HFF-Myc (cell line): Measurements from ENCODE around the gene RPL3.

Experiments
- DNase-seq: peaks from one replicate; pipeline ENCODE4 v3.0.0-alpha.2; 2011; ENCODE audit warnings: low read depth; ENCODE audit errors: extremely low read depth
- H3K4me3 ChIP-seq: replicated peaks from 2 replicates; pipeline ENCODE4 v1.5.1; 2011; ENCODE audit warnings: low read depth, mild to moderate bottlenecking, control low read depth, low read length
- TF ChIP-seq, protein P1 (sequence below): IDR thresholded peaks from 2 replicates; pipeline ENCODE4 v1.5.1; 2012; ENCODE audit warnings: mild to moderate bottlenecking, low read depth, low read length, control low read depth; ENCODE audit errors: missing control alignments

The RPL3 gene

DNA sequence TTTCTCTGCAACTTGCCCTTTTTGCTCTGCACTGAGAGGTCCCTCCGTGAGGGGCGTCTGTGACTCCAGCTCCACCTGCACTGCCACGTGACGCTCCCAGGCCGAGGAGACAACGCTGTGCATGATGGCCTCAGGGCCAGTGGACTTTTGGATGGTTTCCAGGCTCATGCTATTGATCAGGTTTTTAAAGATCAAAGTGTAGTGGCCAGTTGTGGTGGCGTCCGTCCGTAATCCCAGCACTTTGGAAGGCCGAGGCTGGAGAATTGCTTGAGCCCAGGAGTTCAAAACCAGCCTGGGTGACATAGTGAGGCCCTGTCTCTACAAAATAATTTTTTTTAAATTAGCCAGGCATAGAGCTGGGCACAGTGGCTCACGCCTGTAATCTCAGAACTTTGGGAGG lies 16.1 kb downstream of the RPL3 start:
- H3K4me3 ChIP-seq = no peak overlapping the region
- DNase-seq = no peak
- TF ChIP-seq, protein P1, sequence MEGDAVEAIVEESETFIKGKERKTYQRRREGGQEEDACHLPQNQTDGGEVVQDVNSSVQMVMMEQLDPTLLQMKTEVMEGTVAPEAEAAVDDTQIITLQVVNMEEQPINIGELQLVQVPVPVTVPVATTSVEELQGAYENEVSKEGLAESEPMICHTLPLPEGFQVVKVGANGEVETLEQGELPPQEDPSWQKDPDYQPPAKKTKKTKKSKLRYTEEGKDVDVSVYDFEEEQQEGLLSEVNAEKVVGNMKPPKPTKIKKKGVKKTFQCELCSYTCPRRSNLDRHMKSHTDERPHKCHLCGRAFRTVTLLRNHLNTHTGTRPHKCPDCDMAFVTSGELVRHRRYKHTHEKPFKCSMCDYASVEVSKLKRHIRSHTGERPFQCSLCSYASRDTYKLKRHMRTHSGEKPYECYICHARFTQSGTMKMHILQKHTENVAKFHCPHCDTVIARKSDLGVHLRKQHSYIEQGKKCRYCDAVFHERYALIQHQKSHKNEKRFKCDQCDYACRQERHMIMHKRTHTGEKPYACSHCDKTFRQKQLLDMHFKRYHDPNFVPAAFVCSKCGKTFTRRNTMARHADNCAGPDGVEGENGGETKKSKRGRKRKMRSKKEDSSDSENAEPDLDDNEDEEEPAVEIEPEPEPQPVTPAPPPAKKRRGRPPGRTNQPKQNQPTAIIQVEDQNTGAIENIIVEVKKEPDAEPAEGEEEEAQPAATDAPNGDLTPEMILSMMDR = no peak

DNA sequence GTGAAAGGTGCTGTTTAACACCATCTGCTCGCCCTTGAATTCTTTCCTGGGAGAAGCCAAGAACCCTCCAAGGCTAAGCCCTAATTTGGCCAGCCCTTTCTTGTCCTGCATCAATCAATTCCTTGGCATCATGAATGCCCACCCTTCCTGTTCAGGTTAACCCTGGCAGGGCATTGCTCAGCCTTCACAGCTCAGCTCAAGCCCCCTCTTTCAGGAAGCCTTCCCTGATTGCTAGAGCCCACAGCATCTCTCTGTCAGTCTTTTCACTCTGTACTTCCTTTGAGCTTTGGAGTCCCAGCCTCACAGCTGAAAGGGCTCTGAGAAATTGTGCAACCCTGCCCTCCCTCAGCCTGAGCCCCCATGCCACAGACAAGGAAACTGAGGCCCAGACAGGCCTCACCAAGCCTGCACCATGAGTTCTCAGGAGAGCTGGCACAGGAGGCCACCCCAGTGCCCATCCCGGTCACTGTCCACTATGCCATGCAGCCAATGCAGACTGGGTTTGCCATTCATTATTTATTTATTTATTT lies 16.9 kb downstream of the RPL3 start:
- TF ChIP-seq, protein P1 = no peak
- no peak overlapping the region for H3K4me3 ChIP-seq
- DNase-seq = no peak

DNA sequence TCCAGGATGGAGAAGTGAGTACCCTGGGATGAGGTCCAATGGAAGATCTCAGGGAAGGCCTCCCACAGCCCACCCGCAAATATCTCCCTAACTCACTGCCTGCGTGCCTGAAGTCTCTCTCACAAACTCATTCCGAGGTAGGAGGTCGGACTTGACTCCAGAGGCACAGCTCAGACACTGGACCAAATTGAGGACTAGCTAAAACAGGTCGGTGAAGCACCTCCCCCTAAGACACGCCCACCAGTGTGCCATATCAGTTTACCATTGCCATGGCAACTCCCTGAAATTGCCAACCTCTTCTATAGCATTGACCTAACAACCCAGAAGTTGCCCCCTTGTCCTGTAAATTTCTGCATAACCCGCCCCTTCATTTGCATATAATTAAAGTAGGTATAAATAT lies 17.5 kb downstream of the RPL3 start:
- no peak overlapping the region for H3K4me3 ChIP-seq
- TF ChIP-seq, protein P1 = no peak
- no peak for DNase-seq

DNA sequence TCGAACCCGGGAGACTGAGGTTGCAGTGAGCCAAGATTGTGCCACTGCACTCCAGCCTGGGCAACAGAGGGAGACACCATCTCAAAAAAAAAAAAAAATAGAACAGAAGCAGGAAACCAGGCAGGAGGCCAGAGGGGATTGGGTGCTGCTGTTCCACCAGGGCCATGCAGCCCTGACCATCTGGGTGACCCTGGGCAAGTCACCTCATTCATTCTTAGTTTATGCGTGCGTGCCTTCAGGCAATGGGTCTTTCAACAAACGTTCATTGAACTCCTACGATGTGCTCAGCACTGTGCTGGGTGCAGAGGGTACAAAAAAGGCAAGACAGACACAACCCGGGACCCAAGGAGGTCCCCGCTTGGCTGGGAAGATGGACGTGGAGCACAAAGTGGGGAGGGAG lies 18.3 kb downstream of the RPL3 start:
- DNase-seq = no peak
- no peak overlapping the region for H3K4me3 ChIP-seq
- TF ChIP-seq, protein P1 = no peak

DNA sequence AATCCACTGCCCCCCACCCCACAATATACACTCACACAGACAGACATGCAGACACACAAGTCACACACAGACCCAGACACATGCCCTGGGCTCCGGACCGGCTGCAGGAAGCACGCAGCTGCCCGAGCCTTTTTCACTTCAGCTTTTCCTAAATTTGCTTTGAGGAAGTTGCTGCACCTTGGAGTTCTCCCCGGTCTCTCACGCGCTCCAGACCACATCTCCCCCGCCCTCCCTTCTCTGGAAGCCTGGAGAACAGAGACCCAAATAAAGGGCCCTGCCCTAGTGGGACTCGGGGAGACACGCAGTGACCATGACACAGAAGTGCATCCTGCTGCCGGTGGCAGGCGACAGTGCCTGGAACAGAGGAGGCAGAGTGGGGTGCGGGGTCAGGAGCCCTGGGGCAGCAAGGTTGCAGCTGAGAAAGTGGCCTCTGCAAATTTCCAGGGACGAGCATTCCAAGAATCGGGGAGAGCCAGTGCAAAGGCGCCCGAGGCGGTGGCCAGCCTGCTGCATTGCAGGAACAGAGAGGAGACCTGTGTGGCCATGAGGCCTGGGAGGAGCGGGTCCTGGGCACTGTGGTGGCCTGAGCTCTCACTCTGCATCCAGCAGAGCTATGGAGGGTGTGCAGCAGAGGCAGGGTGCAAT lies 19.1 kb downstream of the RPL3 start:
- no peak for DNase-seq
- TF ChIP-seq, protein P1 = no peak
- no peak overlapping the region for H3K4me3 ChIP-seq

DNA sequence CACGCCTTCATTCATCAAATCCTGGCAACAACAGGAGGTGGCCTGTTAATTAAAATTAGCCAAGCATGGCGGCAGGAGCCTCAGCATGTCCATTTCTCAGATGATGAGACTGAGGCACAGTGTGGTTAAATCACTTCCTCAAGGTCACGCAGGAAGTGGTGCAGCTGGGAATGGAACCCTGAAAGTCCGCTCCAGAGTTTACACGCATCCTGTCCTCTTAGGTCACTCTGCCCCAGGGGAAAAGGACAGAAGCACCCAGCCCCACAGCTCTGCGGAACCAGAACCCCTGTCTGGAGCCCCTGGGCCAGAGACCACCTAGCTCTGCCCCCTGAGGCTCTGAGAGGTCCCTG lies 19.6 kb downstream of the RPL3 start:
- H3K4me3 ChIP-seq = no peak overlapping the region
- TF ChIP-seq, protein P1 = no peak
- DNase-seq = no peak
